H1 (cell line): ENCODE measurements around the gene UVSSA. TPM values are rescaled to one million over a fixed set of nuclear protein-coding genes. Genes with fewer than 3 reads are reported as not detected.

Source experiments
- CTCF ChIA-PET: fragments of 300-600 bp; sonication (Branson Sonifier 250); formaldehyde crosslinking; loops from one replicate; lab custom pipeline; 2021; ENCODE audit not compliant: partially characterized antibody; lab: Charles Lee
- POLR2A ChIA-PET: fragments of 300-600 bp; sonication (Branson Sonifier 250); formaldehyde crosslinking; loops from one replicate; lab custom pipeline; 2021; ENCODE audit warnings: inconsistent platforms; ENCODE audit not compliant: partially characterized antibody; lab: Charles Lee
- DNase-seq, 2 experiments: peaks; one replicate each; pipeline versions ENCODE4 v3.0.0 to v3.0.0-alpha.2; 2010 to 2022; ENCODE audit warnings: low spot score in 2 of 2, low read depth in 1 of 2, mixed read lengths in 1 of 2
- FAIRE-seq: peaks from 2 replicates; lab custom pipeline; 2011; peaks lifted over from hg19 to GRCh38; lab: Jason Lieb, UNC
- H2AFZ ChIP-seq: 2 replicates; pipeline ENCODE4 v1.8.1; 2012; ENCODE audit warnings: low read length, inconsistent platforms
- H2AK5ac ChIP-seq: 2 replicates; pipeline ENCODE4 v1.6.1; 2013; ENCODE audit warnings: low read depth, low read length
- H2BK120ac ChIP-seq: replicated peaks from 2 replicates; pipeline ENCODE3; 2013; ENCODE audit warnings: low read depth, low read length, inconsistent platforms
- H2BK12ac ChIP-seq: 2 replicates; pipeline ENCODE4 v1.6.1; 2013; ENCODE audit warnings: low read depth, low read length
- H2BK15ac ChIP-seq: 2 replicates; pipeline ENCODE4 v1.6.1; 2013; ENCODE audit warnings: low read length
- H2BK20ac ChIP-seq: 2 replicates; pipeline ENCODE4 v1.6.1; 2013; ENCODE audit warnings: low read length
- H2BK5ac ChIP-seq: 2 replicates; pipeline ENCODE4 v1.6.1; 2013; ENCODE audit warnings: low read depth, low read length
- H3K14ac ChIP-seq: 2 replicates; pipeline ENCODE4 v1.6.1; 2013; ENCODE audit warnings: inconsistent platforms; ENCODE audit not compliant: insufficient read length
- H3K18ac ChIP-seq: 2 replicates; pipeline ENCODE4 v1.6.1; 2013; ENCODE audit warnings: low read length; ENCODE audit errors: extremely low read depth
- H3K23ac ChIP-seq: 2 replicates; pipeline ENCODE4 v1.6.1; 2013; ENCODE audit warnings: inconsistent platforms; ENCODE audit not compliant: insufficient read length
- H3K23me2 ChIP-seq: 2 replicates; pipeline ENCODE4 v1.6.1; 2013; ENCODE audit warnings: low read depth, low read length
- H3K27ac ChIP-seq: 2 replicates; pipeline ENCODE4 v1.6.1; 2011; ENCODE audit warnings: low read depth, low read length, inconsistent platforms
- H3K27me3 ChIP-seq, 4 experiments: replicated peaks in 1 of 4; 1 replicate in 1 of 4; 2 replicates in 3 of 4; pipeline versions ENCODE4 v1.6.1 to v1.8.1; 2011 to 2013; ENCODE audit warnings: low read length in 3 of 4, mild to moderate bottlenecking in 3 of 4, inconsistent platforms in 2 of 4, mixed read lengths in 2 of 4, moderate library complexity in 1 of 4; ENCODE audit not compliant: control insufficient read depth in 3 of 4, insufficient read depth in 3 of 4; ENCODE audit errors: extremely low read depth in 1 of 4
- H3K36me3 ChIP-seq, 4 experiments: 2 replicates each; pipeline versions ENCODE4 v1.6.1 to v1.8.1; 2011 to 2013; ENCODE audit warnings: mild to moderate bottlenecking in 4 of 4, low read length in 3 of 4, moderate library complexity in 2 of 4, control low read depth in 1 of 4, inconsistent platforms in 1 of 4; ENCODE audit not compliant: insufficient read depth in 4 of 4, control insufficient read depth in 2 of 4
- H3K4ac ChIP-seq: replicated peaks from 2 replicates; pipeline ENCODE3; 2013; ENCODE audit warnings: low read length, low read depth, mixed read lengths, inconsistent platforms; ENCODE audit not compliant: insufficient read length
- H3K4me1 ChIP-seq, 4 experiments: replicated peaks in 1 of 4; 1 replicate in 1 of 4; 2 replicates in 3 of 4; pipeline versions ENCODE4 v1.6.1 to v1.8.1; 2011 to 2013; ENCODE audit warnings: low read length in 3 of 4, inconsistent platforms in 2 of 4, mixed read lengths in 1 of 4; ENCODE audit not compliant: insufficient read depth in 4 of 4, control insufficient read depth in 3 of 4
- H3K4me2 ChIP-seq, 2 experiments: 2 replicates each; pipeline versions ENCODE4 v1.6.1 to v1.8.1; 2011 to 2013; ENCODE audit warnings: low read depth in 2 of 2, low read length in 2 of 2, control low read depth in 1 of 2, inconsistent platforms in 1 of 2, mild to moderate bottlenecking in 1 of 2; ENCODE audit not compliant: insufficient read depth in 1 of 2
- H3K4me3 ChIP-seq, 4 experiments: fragments of 200-600, 300-600 bp in 1 of 4; sonication (generic), shearing (Covaris generic), sonication (Bioruptor Twin) in 1 of 4; 2 replicates each; pipeline versions ENCODE4 v1.5.1 to v1.8.1; 2011 to 2016; ENCODE audit warnings: low read length in 4 of 4, low read depth in 3 of 4, control low read depth in 2 of 4, inconsistent platforms in 2 of 4, mild to moderate bottlenecking in 2 of 4, mixed read lengths in 1 of 4, moderate library complexity in 1 of 4; ENCODE audit not compliant: insufficient read depth in 2 of 4; ENCODE audit errors: extremely low read depth in 1 of 4
- H3K56ac ChIP-seq: replicated peaks from 2 replicates; pipeline ENCODE3; 2013; ENCODE audit warnings: low read depth, mild to moderate bottlenecking, mixed read lengths, low read length, inconsistent platforms; ENCODE audit not compliant: insufficient read length
- H3K79me1 ChIP-seq: 2 replicates; pipeline ENCODE4 v1.6.1; 2013; ENCODE audit warnings: low read depth, low read length, control low read depth
- H3K79me2 ChIP-seq, 2 experiments: 2 replicates each; pipeline versions ENCODE4 v1.6.1 to v1.8.1; 2012 to 2013; ENCODE audit warnings: low read length in 2 of 2, mild to moderate bottlenecking in 2 of 2, inconsistent platforms in 1 of 2; ENCODE audit not compliant: insufficient read depth in 2 of 2, control insufficient read depth in 1 of 2
- H3K9ac ChIP-seq, 4 experiments: replicated peaks in 1 of 4; 1 replicate in 1 of 4; 2 replicates in 3 of 4; pipeline versions ENCODE4 v1.6.1 to v1.8.1; 2011 to 2013; ENCODE audit warnings: low read depth in 3 of 4, low read length in 3 of 4, control low read depth in 2 of 4, mild to moderate bottlenecking in 2 of 4, moderate library complexity in 2 of 4, inconsistent platforms in 1 of 4; ENCODE audit errors: extremely low read depth in 1 of 4
- H3K9me3 ChIP-seq, 2 experiments: 2 replicates each; pipeline versions ENCODE4 v1.6.1 to v1.8.1; 2012 to 2013; ENCODE audit warnings: mild to moderate bottlenecking in 2 of 2, moderate library complexity in 2 of 2, control low read depth in 1 of 2, inconsistent platforms in 1 of 2, low read depth in 1 of 2, low read length in 1 of 2, mixed read lengths in 1 of 2; ENCODE audit not compliant: insufficient read depth in 2 of 2
- H4K20me1 ChIP-seq, 2 experiments: replicated peaks in 1 of 2; 2 replicates each; pipeline versions ENCODE3 to v1.8.1; 2011 to 2013; ENCODE audit warnings: inconsistent platforms in 2 of 2, low read length in 2 of 2, mild to moderate bottlenecking in 1 of 2; ENCODE audit not compliant: insufficient read depth in 2 of 2, control insufficient read depth in 1 of 2
- H4K5ac ChIP-seq: 2 replicates; pipeline ENCODE4 v1.6.1; 2013; ENCODE audit warnings: low read length, low read depth, mixed read lengths, inconsistent platforms; ENCODE audit not compliant: insufficient read length
- H4K8ac ChIP-seq: 2 replicates; pipeline ENCODE4 v1.8.0; 2013; ENCODE audit warnings: mild to moderate bottlenecking, moderate library complexity, low read length, inconsistent platforms; ENCODE audit not compliant: insufficient read depth; ENCODE audit errors: extremely low read depth
- H4K91ac ChIP-seq: replicated peaks from 2 replicates; pipeline ENCODE3; 2013; ENCODE audit warnings: low read length, mixed read lengths, inconsistent platforms; ENCODE audit not compliant: insufficient read length
- EP300 ChIP-seq, 2 experiments: IDR thresholded peaks; 1 replicate in 1 of 2; 2 replicates in 1 of 2; pipeline ENCODE4 v1.6.1; 2011 to 2012; ENCODE audit warnings: low read depth in 2 of 2, low read length in 2 of 2, mild to moderate bottlenecking in 2 of 2, borderline replicate concordance in 1 of 2, inconsistent platforms in 1 of 2, moderate library complexity in 1 of 2
- NANOG ChIP-seq: IDR thresholded peaks from 2 replicates; pipeline ENCODE4 v1.6.1; 2011; ENCODE audit warnings: low read length, low read depth, mild to moderate bottlenecking, inconsistent platforms; ENCODE audit not compliant: insufficient read depth, poor library complexity, severe bottlenecking
- NRF1 ChIP-seq: IDR thresholded peaks from 2 replicates; pipeline ENCODE4 v1.6.1; 2011; ENCODE audit warnings: mild to moderate bottlenecking, low read depth, low read length, improper control_type of control experiment
- PHF8 ChIP-seq: fragments of 200-600 bp; sonication (generic); conservative IDR thresholded peaks from 2 replicates; pipeline ENCODE4 v1.7.1; 2012; ENCODE audit warnings: low read depth, mild to moderate bottlenecking, inconsistent platforms, low read length, moderate library complexity
- RNF2 ChIP-seq: fragments of 200-900, 300-1000 bp; sonication (generic); IDR thresholded peaks from 2 replicates; pipeline ENCODE4 v1.7.1; 2016; ENCODE audit warnings: borderline replicate concordance, low read depth, mild to moderate bottlenecking, antibody characterized with exemption, low read length; ENCODE audit not compliant: poor library complexity, severe bottlenecking; ENCODE audit errors: missing control alignments
- SIN3A ChIP-seq, 2 experiments: IDR thresholded peaks in 1 of 2; conservative IDR thresholded peaks in 1 of 2; 2 replicates each; pipeline ENCODE4 v1.6.1; 2011 to 2012; ENCODE audit warnings: low read length in 2 of 2, improper control_type of control experiment in 1 of 2, low read depth in 1 of 2, mild to moderate bottlenecking in 1 of 2
- WGBS, 2 experiments: shearing (Covaris generic) in 1 of 2; methylation state at CpG; one replicate each; pipeline versions ENCODE4 v1.1.6 to v1.1.7; 2013 to 2015; ENCODE audit warnings: low lambda C conversion rate in 2 of 2, mixed read lengths in 2 of 2, inconsistent platforms in 1 of 2, low coverage in 1 of 2, missing lambda C conversion rate in 1 of 2; ENCODE audit not compliant: insufficient replicate concordance in 2 of 2, insufficient coverage in 1 of 2, insufficient read length in 1 of 2; ENCODE audit errors: extremely low coverage in 1 of 2, missing lambda C conversion rate in 1 of 2; 5-methylcytosine and 5-hydroxymethylcytosine counted together
- polyA plus RNA-seq, 7 experiments: library from polyadenylated mRNA; depleted of rRNA in 3 of 7; stranded (reverse) in 5 of 7; unstranded in 2 of 7; fragments of >200 nt in 5 of 7; fragments of 200-250 nt in 2 of 7; gene quantifications; 1 replicate in 5 of 7; 2 replicates in 1 of 7; 4 replicates in 1 of 7; pipeline versions ENCODE4 v1.2.1 to v1.2.3, GENCODE V29; 2011 to 2013; ENCODE audit warnings: missing spikeins in 2 of 7, mixed read lengths in 2 of 7
- total RNA-seq: library from RNA; stranded (reverse); fragmentation: NEBNext Ultra II Directional; extraction: Animal tissue kit (Norgen Biotek cat#: 25700); gene quantifications from 2 replicates; pipeline ENCODE4 v1.2.1, GENCODE V29; 2021

UVSSA gene
- total and polyA plus RNA-seq, 2 of the 8 experiments (the other 6 are each of a cell fraction or from before 2014, with no cell fraction given), result 14.5 to 19.4 TPM

- Histone ChIP-seq H3K4me3 (no peak overlapping the region), H2AFZ (no peak overlapping the region), H3K14ac (no peak overlapping the region), H3K4ac (no peak overlapping the region), H4K5ac (no peak overlapping the region), H3K27ac (no peak overlapping the region), H4K91ac (no peak overlapping the region), H3K4me1 (no peaks in the 10 kb centered on the region; a peak in 1 of 7 replicates), H4K8ac (no peak overlapping the region), H3K9me3 (no peaks in the 10 kb centered on the region), H3K27me3 (no peaks in the 10 kb centered on the region), H2BK20ac (no peak overlapping the region), H3K36me3 (peaks cover 0 to 17% (median 0%) of the 10 kb centered on the region in 4 experiments; a peak in 2 of 8 replicates), H3K18ac (no peak overlapping the region), H2BK15ac (no peak overlapping the region), H3K23me2 (no peaks in the 10 kb centered on the region), H2BK120ac (no peak overlapping the region), H3K23ac (no peak overlapping the region), H3K9ac (no peak overlapping the region), H4K20me1 (peaks cover 3 to 16% of the 10 kb centered on the region in 2 experiments), H2BK12ac (no peak overlapping the region), H2BK5ac (no peak overlapping the region), H3K4me2 (no peak overlapping the region), H3K79me2 (no peaks in the 10 kb centered on the region), H3K79me1 (no peaks in the 10 kb centered on the region; the same call in 1 of the 2 replicates), H3K56ac (no peak overlapping the region), H2AK5ac (no peak overlapping the region)
- ChIA-PET POLR2A (interaction anchor here (0.7 kb wide), 1 partner anchor 9 kb away, joined by 4 read pairs; no protein-coding TSS in a partner anchor), CTCF (interaction anchor here (0.5 to 2.5 kb wide), 6 partner anchors 7 to 189 kb away, joined by 3 to 10 read pairs (median 4); no protein-coding TSS in a partner anchor)
- TF ChIP-seq NANOG, result no peak
- TF ChIP-seq PHF8, result no peak
- no peak for TF ChIP-seq NRF1
- no peak for TF ChIP-seq EP300 (IDR thresholded peaks at IDR 0.05; ENCODE audit: borderline replicate concordance in 1 of 2, low read depth in 2 of 2, low read length in 2 of 2)
- TF ChIP-seq RNF2, result no peak
- TF ChIP-seq SIN3A (conservative IDR thresholded peaks at IDR 0.05 in 1 of 2, IDR thresholded peaks at IDR 0.05 in 1 of 2; ENCODE audit: low read depth in 1 of 2, low read length in 2 of 2), result no peak
- no peak for DNase-seq
- 90% methylated on average over 16 of the region's 16 CpGs; no CpG with 5 or more reads in 1 of the 2 experiments for WGBS, 2 experiments
- no peak for FAIRE-seq
Measured at GRCh38 chr4:1359976-1360375, 13.0 kb downstream of the UVSSA start.
